Stimulated activated CD4-positive, alpha-beta T cell treated with anti-CD3 and anti-CD28 coated beads, Interleukin-15, amount 100 ng/mL, for 24 hours (primary cell): ENCODE measurements around the gene EFTUD2.

Experiments
- DNase-seq: peaks from one replicate; pipeline ENCODE4 v3.0.0-alpha.2; 2020

Gene EFTUD2

GRCh38 chr17:44925731-44926697 lies 26.8 kb upstream of the EFTUD2 start:
- no peak for DNase-seq

- no peak for DNase-seq
Measured at GRCh38 chr17:44924107-44924544, 24.9 kb upstream of the EFTUD2 start.

- DNase-seq = no peak
Measured at GRCh38 chr17:44922746-44923470, 23.7 kb upstream of the EFTUD2 start.

- no peak for DNase-seq
Measured at GRCh38 chr17:44922136-44922535, 22.9 kb upstream of the EFTUD2 start.

GRCh38 chr17:44921122-44921882 lies 22.1 kb upstream of the EFTUD2 start:
- DNase-seq = no peak

- DNase-seq = no peak
Measured at GRCh38 chr17:44920565-44920940, 21.3 kb upstream of the EFTUD2 start.

- peak; percentile 71 for DNase-seq
Measured at GRCh38 chr17:44919885-44920564, 20.8 kb upstream of the EFTUD2 start.

- no peak for DNase-seq
Measured at GRCh38 chr17:44919411-44919810, 20.2 kb upstream of the EFTUD2 start.

GRCh38 chr17:44918006-44918405 lies 18.8 kb upstream of the EFTUD2 start:
- no peak for DNase-seq

- no peak for DNase-seq
Measured at GRCh38 chr17:44917456-44917855, 18.2 kb upstream of the EFTUD2 start.

GRCh38 chr17:44916781-44917241 lies 17.6 kb upstream of the EFTUD2 start:
- no peak for DNase-seq

GRCh38 chr17:44915862-44916780 lies 16.9 kb upstream of the EFTUD2 start:
- DNase-seq = no peak

GRCh38 chr17:44915321-44915726 lies 16.1 kb upstream of the EFTUD2 start, which contains the start of gene GFAP:
Gene GFAP (minus strand): TSS chr17:44915500. CDS start chr17:44915486, 14 bp downstream.
- DNase-seq = no peak

GRCh38 chr17:44914698-44915271 lies 15.5 kb upstream of the EFTUD2 start:
- DNase-seq = no peak

- no peak for DNase-seq
Measured at GRCh38 chr17:44914148-44914547, 14.9 kb upstream of the EFTUD2 start.

GRCh38 chr17:44913676-44914075 lies 14.4 kb upstream of the EFTUD2 start:
- DNase-seq = no peak

- DNase-seq = no peak
Measured at GRCh38 chr17:44912763-44913544, 13.7 kb upstream of the EFTUD2 start.

- peak; percentile 69 for DNase-seq
Measured at GRCh38 chr17:44911133-44912001, 12.1 kb upstream of the EFTUD2 start.
